H1 (cell line): ENCODE data around the gene SLC19A1. TPM values are rescaled to one million over a fixed set of nuclear protein-coding genes. Genes with fewer than 3 reads are reported as not detected.

Source experiments
- CTCF ChIA-PET: fragments of 300-600 bp; sonication (Branson Sonifier 250); formaldehyde crosslinking; loops from one replicate; lab custom pipeline; 2021; ENCODE audit not compliant: partially characterized antibody; lab: Charles Lee
- POLR2A ChIA-PET: fragments of 300-600 bp; sonication (Branson Sonifier 250); formaldehyde crosslinking; loops from one replicate; lab custom pipeline; 2021; ENCODE audit warnings: inconsistent platforms; ENCODE audit not compliant: partially characterized antibody; lab: Charles Lee
- DNase-seq, 2 experiments: peaks; one replicate each; pipeline versions ENCODE4 v3.0.0 to v3.0.0-alpha.2; 2010 to 2022; ENCODE audit warnings: low spot score in 2 of 2, low read depth in 1 of 2, mixed read lengths in 1 of 2
- FAIRE-seq: peaks from 2 replicates; lab custom pipeline; 2011; peaks lifted over from hg19 to GRCh38; lab: Jason Lieb, UNC
- H2AFZ ChIP-seq: 2 replicates; pipeline ENCODE4 v1.8.1; 2012; ENCODE audit warnings: low read length, inconsistent platforms
- H2AK5ac ChIP-seq: 2 replicates; pipeline ENCODE4 v1.6.1; 2013; ENCODE audit warnings: low read depth, low read length
- H2BK120ac ChIP-seq: replicated peaks from 2 replicates; pipeline ENCODE3; 2013; ENCODE audit warnings: low read depth, low read length, inconsistent platforms
- H2BK12ac ChIP-seq: 2 replicates; pipeline ENCODE4 v1.6.1; 2013; ENCODE audit warnings: low read depth, low read length
- H2BK15ac ChIP-seq: 2 replicates; pipeline ENCODE4 v1.6.1; 2013; ENCODE audit warnings: low read length
- H2BK20ac ChIP-seq: 2 replicates; pipeline ENCODE4 v1.6.1; 2013; ENCODE audit warnings: low read length
- H2BK5ac ChIP-seq: 2 replicates; pipeline ENCODE4 v1.6.1; 2013; ENCODE audit warnings: low read depth, low read length
- H3K14ac ChIP-seq: 2 replicates; pipeline ENCODE4 v1.6.1; 2013; ENCODE audit warnings: inconsistent platforms; ENCODE audit not compliant: insufficient read length
- H3K18ac ChIP-seq: 2 replicates; pipeline ENCODE4 v1.6.1; 2013; ENCODE audit warnings: low read length; ENCODE audit errors: extremely low read depth
- H3K23ac ChIP-seq: 2 replicates; pipeline ENCODE4 v1.6.1; 2013; ENCODE audit warnings: inconsistent platforms; ENCODE audit not compliant: insufficient read length
- H3K23me2 ChIP-seq: 2 replicates; pipeline ENCODE4 v1.6.1; 2013; ENCODE audit warnings: low read depth, low read length
- H3K27ac ChIP-seq: 2 replicates; pipeline ENCODE4 v1.6.1; 2011; ENCODE audit warnings: low read depth, low read length, inconsistent platforms
- H3K27me3 ChIP-seq, 4 experiments: replicated peaks in 1 of 4; 1 replicate in 1 of 4; 2 replicates in 3 of 4; pipeline versions ENCODE4 v1.6.1 to v1.8.1; 2011 to 2013; ENCODE audit warnings: low read length in 3 of 4, mild to moderate bottlenecking in 3 of 4, inconsistent platforms in 2 of 4, mixed read lengths in 2 of 4, moderate library complexity in 1 of 4; ENCODE audit not compliant: control insufficient read depth in 3 of 4, insufficient read depth in 3 of 4; ENCODE audit errors: extremely low read depth in 1 of 4
- H3K36me3 ChIP-seq, 4 experiments: 2 replicates each; pipeline versions ENCODE4 v1.6.1 to v1.8.1; 2011 to 2013; ENCODE audit warnings: mild to moderate bottlenecking in 4 of 4, low read length in 3 of 4, moderate library complexity in 2 of 4, control low read depth in 1 of 4, inconsistent platforms in 1 of 4; ENCODE audit not compliant: insufficient read depth in 4 of 4, control insufficient read depth in 2 of 4
- H3K4ac ChIP-seq: replicated peaks from 2 replicates; pipeline ENCODE3; 2013; ENCODE audit warnings: low read length, low read depth, mixed read lengths, inconsistent platforms; ENCODE audit not compliant: insufficient read length
- H3K4me1 ChIP-seq, 4 experiments: replicated peaks in 1 of 4; 1 replicate in 1 of 4; 2 replicates in 3 of 4; pipeline versions ENCODE4 v1.6.1 to v1.8.1; 2011 to 2013; ENCODE audit warnings: low read length in 3 of 4, inconsistent platforms in 2 of 4, mixed read lengths in 1 of 4; ENCODE audit not compliant: insufficient read depth in 4 of 4, control insufficient read depth in 3 of 4
- H3K4me2 ChIP-seq, 2 experiments: 2 replicates each; pipeline versions ENCODE4 v1.6.1 to v1.8.1; 2011 to 2013; ENCODE audit warnings: low read depth in 2 of 2, low read length in 2 of 2, control low read depth in 1 of 2, inconsistent platforms in 1 of 2, mild to moderate bottlenecking in 1 of 2; ENCODE audit not compliant: insufficient read depth in 1 of 2
- H3K4me3 ChIP-seq, 4 experiments: fragments of 200-600, 300-600 bp in 1 of 4; sonication (generic), shearing (Covaris generic), sonication (Bioruptor Twin) in 1 of 4; 2 replicates each; pipeline versions ENCODE4 v1.5.1 to v1.8.1; 2011 to 2016; ENCODE audit warnings: low read length in 4 of 4, low read depth in 3 of 4, control low read depth in 2 of 4, inconsistent platforms in 2 of 4, mild to moderate bottlenecking in 2 of 4, mixed read lengths in 1 of 4, moderate library complexity in 1 of 4; ENCODE audit not compliant: insufficient read depth in 2 of 4; ENCODE audit errors: extremely low read depth in 1 of 4
- H3K56ac ChIP-seq: replicated peaks from 2 replicates; pipeline ENCODE3; 2013; ENCODE audit warnings: low read depth, mild to moderate bottlenecking, mixed read lengths, low read length, inconsistent platforms; ENCODE audit not compliant: insufficient read length
- H3K79me1 ChIP-seq: 2 replicates; pipeline ENCODE4 v1.6.1; 2013; ENCODE audit warnings: low read depth, low read length, control low read depth
- H3K79me2 ChIP-seq, 2 experiments: 2 replicates each; pipeline versions ENCODE4 v1.6.1 to v1.8.1; 2012 to 2013; ENCODE audit warnings: low read length in 2 of 2, mild to moderate bottlenecking in 2 of 2, inconsistent platforms in 1 of 2; ENCODE audit not compliant: insufficient read depth in 2 of 2, control insufficient read depth in 1 of 2
- H3K9ac ChIP-seq, 4 experiments: replicated peaks in 1 of 4; 1 replicate in 1 of 4; 2 replicates in 3 of 4; pipeline versions ENCODE4 v1.6.1 to v1.8.1; 2011 to 2013; ENCODE audit warnings: low read depth in 3 of 4, low read length in 3 of 4, control low read depth in 2 of 4, mild to moderate bottlenecking in 2 of 4, moderate library complexity in 2 of 4, inconsistent platforms in 1 of 4; ENCODE audit errors: extremely low read depth in 1 of 4
- H3K9me3 ChIP-seq, 2 experiments: 2 replicates each; pipeline versions ENCODE4 v1.6.1 to v1.8.1; 2012 to 2013; ENCODE audit warnings: mild to moderate bottlenecking in 2 of 2, moderate library complexity in 2 of 2, control low read depth in 1 of 2, inconsistent platforms in 1 of 2, low read depth in 1 of 2, low read length in 1 of 2, mixed read lengths in 1 of 2; ENCODE audit not compliant: insufficient read depth in 2 of 2
- H4K20me1 ChIP-seq, 2 experiments: replicated peaks in 1 of 2; 2 replicates each; pipeline versions ENCODE3 to v1.8.1; 2011 to 2013; ENCODE audit warnings: inconsistent platforms in 2 of 2, low read length in 2 of 2, mild to moderate bottlenecking in 1 of 2; ENCODE audit not compliant: insufficient read depth in 2 of 2, control insufficient read depth in 1 of 2
- H4K5ac ChIP-seq: 2 replicates; pipeline ENCODE4 v1.6.1; 2013; ENCODE audit warnings: low read length, low read depth, mixed read lengths, inconsistent platforms; ENCODE audit not compliant: insufficient read length
- H4K8ac ChIP-seq: 2 replicates; pipeline ENCODE4 v1.8.0; 2013; ENCODE audit warnings: mild to moderate bottlenecking, moderate library complexity, low read length, inconsistent platforms; ENCODE audit not compliant: insufficient read depth; ENCODE audit errors: extremely low read depth
- H4K91ac ChIP-seq: replicated peaks from 2 replicates; pipeline ENCODE3; 2013; ENCODE audit warnings: low read length, mixed read lengths, inconsistent platforms; ENCODE audit not compliant: insufficient read length
- CEBPB ChIP-seq: IDR thresholded peaks from 2 replicates; pipeline ENCODE4 v1.6.1; 2012; ENCODE audit warnings: low read depth, low read length
- CREB1 ChIP-seq: IDR thresholded peaks from 2 replicates; pipeline ENCODE4 v1.6.1; 2012; ENCODE audit warnings: inconsistent platforms
- EZH2 ChIP-seq: fragments of 200-600 bp; sonication (generic); IDR thresholded peaks from 2 replicates; pipeline ENCODE4 v1.7.1; 2012; ENCODE audit warnings: low read depth, mild to moderate bottlenecking, moderate library complexity, low read length, inconsistent platforms; ENCODE audit not compliant: severe bottlenecking
- RAD21 ChIP-seq, 2 experiments: IDR thresholded peaks in 1 of 2; conservative IDR thresholded peaks in 1 of 2; 2 replicates each; pipeline ENCODE4 v1.6.1; 2011; ENCODE audit warnings: low read depth in 2 of 2, low read length in 2 of 2, improper control_type of control experiment in 1 of 2, inconsistent platforms in 1 of 2, mild to moderate bottlenecking in 1 of 2, moderate library complexity in 1 of 2
- SIX5 ChIP-seq: IDR thresholded peaks from 2 replicates; pipeline ENCODE4 v1.6.1; 2011; ENCODE audit warnings: mild to moderate bottlenecking, low read depth, low read length
- SRF ChIP-seq: IDR thresholded peaks from 2 replicates; pipeline ENCODE4 v1.6.1; 2011; ENCODE audit warnings: mild to moderate bottlenecking, low read depth, low read length, moderate library complexity
- TCF12 ChIP-seq: IDR thresholded peaks from 2 replicates; pipeline ENCODE4 v1.6.1; 2011; ENCODE audit warnings: low read depth, mild to moderate bottlenecking, low read length
- WGBS, 2 experiments: shearing (Covaris generic) in 1 of 2; methylation state at CpG; one replicate each; pipeline versions ENCODE4 v1.1.6 to v1.1.7; 2013 to 2015; ENCODE audit warnings: low lambda C conversion rate in 2 of 2, mixed read lengths in 2 of 2, inconsistent platforms in 1 of 2, low coverage in 1 of 2, missing lambda C conversion rate in 1 of 2; ENCODE audit not compliant: insufficient replicate concordance in 2 of 2, insufficient coverage in 1 of 2, insufficient read length in 1 of 2; ENCODE audit errors: extremely low coverage in 1 of 2, missing lambda C conversion rate in 1 of 2; 5-methylcytosine and 5-hydroxymethylcytosine counted together
- polyA plus RNA-seq, 7 experiments: library from polyadenylated mRNA; depleted of rRNA in 3 of 7; stranded (reverse) in 5 of 7; unstranded in 2 of 7; fragments of >200 nt in 5 of 7; fragments of 200-250 nt in 2 of 7; gene quantifications; 1 replicate in 5 of 7; 2 replicates in 1 of 7; 4 replicates in 1 of 7; pipeline versions ENCODE4 v1.2.1 to v1.2.3, GENCODE V29; 2011 to 2013; ENCODE audit warnings: missing spikeins in 2 of 7, mixed read lengths in 2 of 7
- total RNA-seq: library from RNA; stranded (reverse); fragmentation: NEBNext Ultra II Directional; extraction: Animal tissue kit (Norgen Biotek cat#: 25700); gene quantifications from 2 replicates; pipeline ENCODE4 v1.2.1, GENCODE V29; 2021

The SLC19A1 gene
- total and polyA plus RNA-seq, 2 of the 8 experiments (the other 6 are each of a cell fraction or from before 2014, with no cell fraction given) = 31.6 to 43.8 TPM

DNA sequence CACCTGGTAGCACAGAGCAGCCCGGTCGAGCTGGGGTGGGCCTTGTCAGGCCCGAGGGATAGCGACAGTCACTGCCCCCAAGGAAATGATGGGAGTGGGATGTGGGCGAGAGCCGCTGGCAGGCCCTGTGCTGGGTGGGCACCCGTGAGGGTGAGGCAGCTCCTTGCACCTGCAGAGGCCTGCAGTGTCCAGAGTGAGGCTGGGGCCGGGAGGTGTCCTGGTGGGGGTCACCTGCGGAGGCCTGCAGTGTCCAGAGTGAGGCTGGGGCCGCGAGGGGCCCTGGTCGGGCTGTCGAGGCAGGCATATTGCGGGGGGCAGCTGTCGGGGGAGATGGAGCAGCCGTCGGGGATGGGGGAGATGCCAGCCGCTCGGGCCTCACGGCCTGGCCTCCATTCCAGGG lies 49.5 kb downstream of the SLC19A1 start:
- Histone ChIP-seq H2AFZ (no peak overlapping the region), H3K18ac (no peak overlapping the region), H3K14ac (no peak overlapping the region), H4K20me1 (peaks cover 2 to 10% of the 10 kb centered on the region in 2 experiments), H2BK5ac (no peak overlapping the region; the same call in 1 of the 2 replicates), H3K23me2 (no peaks in the 10 kb centered on the region), H3K4me3 (no peak overlapping the region), H3K4me2 (no peak overlapping the region), H4K5ac (no peak overlapping the region), H3K27me3 (no peaks in the 10 kb centered on the region), H2BK120ac (no peak overlapping the region), H2AK5ac (no peak overlapping the region), H3K56ac (no peak overlapping the region), H3K9ac (no peak overlapping the region), H3K4me1 (peaks cover 0 to 18% (median 11%) of the 10 kb centered on the region in 4 experiments; a peak in 6 of 7 replicates), H3K36me3 (peaks cover 7 to 59% (median 23%) of the 10 kb centered on the region in 4 experiments), H3K4ac (no peak overlapping the region), H3K79me2 (no peaks in the 10 kb centered on the region), H4K91ac (no peak overlapping the region), H3K79me1 (no peaks in the 10 kb centered on the region; the same call in 1 of the 2 replicates), H2BK12ac (no peak overlapping the region), H2BK20ac (no peak overlapping the region), H4K8ac (no peak overlapping the region; the same call in 1 of the 2 replicates), H3K9me3 (no peaks in the 10 kb centered on the region), H3K27ac (0 out of 2 replicates have a peak overlapping the region, but pooled peaks have one; percentile 58), H2BK15ac (no peak overlapping the region), H3K23ac (no peak overlapping the region)
- FAIRE-seq (no peak), DNase-seq (no peak)
- CTCF ChIA-PET = interaction anchor here (0.6 to 1.7 kb wide), 2 partner anchors 16 to 37 kb away, joined by 3 to 4 read pairs; no protein-coding TSS in a partner anchor
- TF ChIP-seq RAD21 (IDR thresholded peaks at IDR 0.05 in 1 of 2, conservative IDR thresholded peaks at IDR 0.05 in 1 of 2; ENCODE audit: low read depth in 2 of 2, low read length in 2 of 2) = no peak
- TF ChIP-seq CREB1 = no peak
- no peak for TF ChIP-seq CEBPB
- TF ChIP-seq TCF12 = no peak
- TF ChIP-seq SIX5 = no peak
- TF ChIP-seq SRF = no peak
- TF ChIP-seq EZH2 = no peak
- 91% methylated on average over 17 of the region's 20 CpGs; no CpG with 5 or more reads in 1 of the 2 experiments for WGBS, 2 experiments
- POLR2A ChIA-PET = interaction anchor here (0.6 to 2.2 kb wide), 7 partner anchors 9 to 844 kb away, joined by 3 to 7 read pairs (median 4); no protein-coding TSS in a partner anchor
